Measurements from ENCODE around the gene ZDBF2.

DNA sequence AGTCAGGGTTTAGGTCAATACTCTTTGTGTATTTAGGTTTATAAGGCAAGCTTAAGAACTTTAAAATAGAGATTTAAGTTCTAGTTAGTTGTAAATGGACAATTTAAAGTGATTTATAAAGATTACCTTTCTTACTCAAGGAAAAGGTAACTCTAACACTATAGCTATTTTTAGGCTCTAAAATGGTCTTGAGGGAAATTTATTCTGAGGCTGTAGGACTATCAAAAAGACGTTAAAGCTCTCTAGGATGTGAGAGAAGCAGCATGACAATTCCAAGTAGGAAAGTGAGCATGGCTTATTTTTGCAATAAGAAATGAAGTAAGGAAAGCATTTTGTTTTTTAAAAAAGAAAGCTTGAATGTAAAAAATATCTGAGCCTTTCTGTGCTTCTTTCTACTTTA, 78.1 kb downstream of the ZDBF2 start:
- TF ChIP-seq SUZ12 (IDR thresholded peaks at IDR 0.05) (no peak), FOXK2 (IDR thresholded peaks at IDR 0.05) (no peak), BHLHE40 (IDR thresholded peaks at IDR 0.05; ENCODE audit: borderline replicate concordance) (no peak), NFRKB (IDR thresholded peaks at IDR 0.05) (no peak), FOXM1 (IDR thresholded peaks at IDR 0.05; ENCODE audit: borderline replicate concordance) (no peak), TARDBP (IDR thresholded peaks at IDR 0.05) (no peak), FOXA1 (IDR thresholded peaks at IDR 0.05) (no peak), HDGF (IDR thresholded peaks at IDR 0.05; ENCODE audit: borderline replicate concordance) (no peak)
